Measurements from ENCODE around the gene SYNPO2.

- TF ChIP-seq CTCF (conservative IDR thresholded peaks at IDR 0.05 in 1 of 2, IDR thresholded peaks at IDR 0.05 in 1 of 2; ENCODE audit: extremely low read depth in 1 of 2, insufficient read depth in 1 of 2, low read depth in 1 of 2, low read length in 2 of 2) (no peak), EZH2 (IDR thresholded peaks at IDR 0.05; ENCODE audit: borderline replicate concordance, low read length) (no peak)
Measured at GRCh38 chr4:118889312-118889691, 648 bp downstream of the SYNPO2 start.

Data from mammary epithelial cell (primary cell).